GM23338 (cell line): Measurements from ENCODE around the gene HYAL4. TPM values are rescaled to one million over a fixed set of nuclear protein-coding genes. Genes with fewer than 3 reads are reported as not detected.

Source experiments
- ATAC-seq: fragments of 200-7000 bp; cut with Tn5 transposase; 3 replicates; pipeline ENCODE4 v1.9.1; 2020
- DNase-seq: peaks from one replicate; pipeline ENCODE4 v3.0.0-alpha.2; 2015; ENCODE audit warnings: low spot score
- H2AFZ ChIP-seq: fragments of 200-600 bp; sonication (generic); 2 replicates; pipeline ENCODE4 v1.8.0; 2016; ENCODE audit warnings: antibody characterized with exemption, mild to moderate bottlenecking, moderate library complexity
- H3F3A ChIP-seq: fragments of 200-600 bp; sonication (generic); replicated peaks from 2 replicates; pipeline ENCODE4 v1.8.0; 2017; ENCODE audit warnings: antibody characterized with exemption, mixed run types, low read depth
- H3K27ac ChIP-seq: fragments of 200-600 bp; sonication (generic); 2 replicates; pipeline ENCODE4 v1.6.1; 2016; ENCODE audit warnings: low read depth
- H3K27me3 ChIP-seq: fragments of 200-600 bp; sonication (generic); 2 replicates; pipeline ENCODE4 v1.8.0; 2016; ENCODE audit warnings: mild to moderate bottlenecking, mixed run types, moderate library complexity; ENCODE audit not compliant: insufficient read depth
- H3K36me3 ChIP-seq: fragments of 200-600 bp; sonication (generic); 2 replicates; pipeline ENCODE4 v1.8.0; 2016; ENCODE audit warnings: mild to moderate bottlenecking; ENCODE audit not compliant: insufficient read depth
- H3K4me1 ChIP-seq: fragments of 200-600 bp; sonication (generic); 2 replicates; pipeline ENCODE4 v1.8.0; 2016; ENCODE audit warnings: mild to moderate bottlenecking, moderate library complexity; ENCODE audit not compliant: insufficient read depth
- H3K4me2 ChIP-seq: fragments of 200-600 bp; sonication (generic); 2 replicates; pipeline ENCODE4 v1.7.1; 2017; ENCODE audit warnings: mixed run types
- H3K4me3 ChIP-seq: fragments of 200-600 bp; sonication (generic); 2 replicates; pipeline ENCODE4 v1.6.1; 2016; ENCODE audit warnings: mixed run types
- H3K79me2 ChIP-seq: fragments of 200-600 bp; sonication (generic); replicated peaks from 2 replicates; pipeline ENCODE4 v1.8.0; 2017; ENCODE audit warnings: mild to moderate bottlenecking; ENCODE audit not compliant: insufficient read depth
- H3K9me2 ChIP-seq: fragments of 200-600 bp; sonication (generic); 2 replicates; pipeline ENCODE4 v1.8.0; 2017; ENCODE audit not compliant: insufficient read depth
- H4K20me1 ChIP-seq: fragments of 200-600 bp; sonication (generic); replicated peaks from 2 replicates; pipeline ENCODE4 v1.8.0; 2017; ENCODE audit warnings: mild to moderate bottlenecking; ENCODE audit not compliant: insufficient read depth
- H3K27ac Mint-ChIP-seq: 2 replicates; pipeline ENCODE4 v1.8.0; 2020; ENCODE audit warnings: inconsistent platforms, mild to moderate bottlenecking, moderate library complexity, mixed read lengths
- H3K27me3 Mint-ChIP-seq: 3 replicates; pipeline ENCODE4 v1.8.0; 2022; ENCODE audit warnings: low read depth, mild to moderate bottlenecking, moderate library complexity, mixed read lengths, inconsistent platforms; ENCODE audit not compliant: insufficient read depth, poor library complexity
- H3K36me3 Mint-ChIP-seq: 3 replicates; pipeline ENCODE4 v1.8.0; 2021; ENCODE audit warnings: low read depth, mild to moderate bottlenecking, inconsistent platforms, moderate library complexity, mixed read lengths
- H3K4me1 Mint-ChIP-seq: 3 replicates; pipeline ENCODE4 v1.8.0; 2020; ENCODE audit warnings: mild to moderate bottlenecking, inconsistent platforms, mixed read lengths
- H3K4me3 Mint-ChIP-seq: 3 replicates; pipeline ENCODE4 v1.8.0; 2021; ENCODE audit warnings: moderate library complexity, mild to moderate bottlenecking, inconsistent platforms, mixed read lengths
- H3K9me3 Mint-ChIP-seq: 3 replicates; pipeline ENCODE4 v1.8.0; 2020; ENCODE audit warnings: moderate library complexity, mild to moderate bottlenecking, inconsistent platforms, mixed read lengths
- CREB1 ChIP-seq: fragments of 250-450 bp; sonication (Bioruptor Pico); IDR thresholded peaks from 2 replicates; pipeline ENCODE4 v1.5.0; 2020; ENCODE audit warnings: low read depth, mild to moderate bottlenecking, moderate library complexity
- ETS1 ChIP-seq: IDR thresholded peaks from 2 replicates; pipeline ENCODE4 v1.6.1; 2016; ENCODE audit warnings: antibody characterized with exemption
- EZH2 ChIP-seq: fragments of 200-600 bp; sonication (generic); IDR thresholded peaks from one replicate; pipeline ENCODE4 v1.8.0; 2017; ENCODE audit warnings: antibody characterized with exemption, mild to moderate bottlenecking, low read depth; ENCODE audit not compliant: unreplicated experiment
- EZH2phosphoT487 ChIP-seq: fragments of 200-600 bp; sonication (generic); IDR thresholded peaks from one replicate; pipeline ENCODE4 v1.8.1; 2018; ENCODE audit warnings: antibody characterized with exemption; ENCODE audit not compliant: unreplicated experiment
- JUNB ChIP-seq: IDR thresholded peaks from one replicate; pipeline ENCODE4 v1.6.1; 2016; ENCODE audit warnings: antibody characterized with exemption; ENCODE audit not compliant: unreplicated experiment
- NANOG ChIP-seq: IDR thresholded peaks from 2 replicates; pipeline ENCODE4 v1.6.1; 2016; ENCODE audit warnings: antibody characterized with exemption, borderline replicate concordance
- POLR2AphosphoS5 ChIP-seq: IDR thresholded peaks from 2 replicates; pipeline ENCODE4 v1.6.1; 2016; ENCODE audit warnings: antibody characterized with exemption, low read depth
- STAT1 ChIP-seq: IDR thresholded peaks from one replicate; pipeline ENCODE4 v1.6.1; 2016; ENCODE audit warnings: antibody characterized with exemption; ENCODE audit not compliant: unreplicated experiment
- ZNF114 ChIP-seq: fragments of 250-450 bp; sonication (Bioruptor Pico); IDR thresholded peaks from 2 replicates; pipeline ENCODE4 v1.5.0; 2020; ENCODE audit warnings: mild to moderate bottlenecking, moderate library complexity
- ZNF331 ChIP-seq: fragments of 250-450 bp; sonication (Bioruptor Pico); IDR thresholded peaks from 2 replicates; pipeline ENCODE4 v1.5.0; 2020; ENCODE audit warnings: low read depth, mild to moderate bottlenecking, moderate library complexity
- ZNF462 ChIP-seq: fragments of 250-450 bp; sonication (Bioruptor Pico); IDR thresholded peaks from 2 replicates; pipeline ENCODE4 v1.5.0; 2020; ENCODE audit warnings: mild to moderate bottlenecking, moderate library complexity
- polyA plus RNA-seq: library from polyadenylated mRNA; unstranded; fragments of >200 nt; fragmentation: Nextera tagmentation; extraction: Ambion mirVana; gene quantifications from 2 replicates; pipeline ENCODE4 v1.2.1, GENCODE V29; 2016
- total RNA-seq: library from RNA; depleted of rRNA; stranded (reverse); fragments of >200 nt; shearing (Covaris generic); gene quantifications from 2 replicates; pipeline ENCODE4 v1.2.3, GENCODE V29; 2014
- TF ChIP-seq, protein P1 (sequence below), 2 experiments: fragments of 200-600 bp in 1 of 2; sonication (generic) in 1 of 2; conservative IDR thresholded peaks; 2 replicates each; pipeline versions ENCODE4 v1.5.1 to v1.6.1; 2016 to 2017; ENCODE audit warnings: antibody characterized with exemption in 2 of 2, low read depth in 2 of 2, mild to moderate bottlenecking in 2 of 2, moderate library complexity in 1 of 2
- TF ChIP-seq, protein P2 (sequence below): IDR thresholded peaks from one replicate; pipeline ENCODE4 v1.6.1; 2018; ENCODE audit warnings: antibody characterized with exemption; ENCODE audit not compliant: unreplicated experiment

The HYAL4 gene
- total and polyA plus RNA-seq, 2 experiments from 2014 or later = not detected

GRCh38 chr7:123796568-123796967 lies 48.4 kb upstream of the HYAL4 start:
- Histone ChIP-seq H3K4me1 (peaks cover 8% of the 10 kb centered on the region), H3K27ac (no peak overlapping the region), H3K36me3 (no peaks in the 10 kb centered on the region), H3K9me2 (peaks cover 3% of the 10 kb centered on the region; the same call in 1 of the 2 replicates), H3K27me3 (no peaks in the 10 kb centered on the region), H3K4me2 (no peak overlapping the region), H2AFZ (no peak overlapping the region), H3K4me3 (no peak overlapping the region), H3F3A (no peaks in the 10 kb centered on the region; the same call in 1 of the 2 replicates), H4K20me1 (no peaks in the 10 kb centered on the region), H3K79me2 (no peaks in the 10 kb centered on the region)
- Mint-ChIP-seq H3K4me3 (no peak overlapping the region), H3K27me3 (no peaks in the 10 kb centered on the region), H3K4me1 (peaks cover 19% of the 10 kb centered on the region), H3K36me3 (0 out of 3 replicates have a peak, but pooled peaks cover 5% of the 10 kb centered on the region), H3K9me3 (peaks cover 12% of the 10 kb centered on the region; the same call in 2 of the 3 replicates), H3K27ac (no peak overlapping the region; the same call in 1 of the 2 replicates)
- ATAC-seq = no peak
- no peak for DNase-seq
- TF ChIP-seq ZNF114 (CRISPR knock-in tag) (no peak), STAT1 (no peak), ETS1 (no peak), EZH2phosphoT487 (no peak), POLR2AphosphoS5 (no peak), NANOG (no peak), CREB1 (CRISPR knock-in tag) (no peak), ZNF331 (no peak), JUNB (no peak), EZH2 (no peak), ZNF462 (CRISPR knock-in tag) (no peak)
- TF ChIP-seq, protein P1, sequence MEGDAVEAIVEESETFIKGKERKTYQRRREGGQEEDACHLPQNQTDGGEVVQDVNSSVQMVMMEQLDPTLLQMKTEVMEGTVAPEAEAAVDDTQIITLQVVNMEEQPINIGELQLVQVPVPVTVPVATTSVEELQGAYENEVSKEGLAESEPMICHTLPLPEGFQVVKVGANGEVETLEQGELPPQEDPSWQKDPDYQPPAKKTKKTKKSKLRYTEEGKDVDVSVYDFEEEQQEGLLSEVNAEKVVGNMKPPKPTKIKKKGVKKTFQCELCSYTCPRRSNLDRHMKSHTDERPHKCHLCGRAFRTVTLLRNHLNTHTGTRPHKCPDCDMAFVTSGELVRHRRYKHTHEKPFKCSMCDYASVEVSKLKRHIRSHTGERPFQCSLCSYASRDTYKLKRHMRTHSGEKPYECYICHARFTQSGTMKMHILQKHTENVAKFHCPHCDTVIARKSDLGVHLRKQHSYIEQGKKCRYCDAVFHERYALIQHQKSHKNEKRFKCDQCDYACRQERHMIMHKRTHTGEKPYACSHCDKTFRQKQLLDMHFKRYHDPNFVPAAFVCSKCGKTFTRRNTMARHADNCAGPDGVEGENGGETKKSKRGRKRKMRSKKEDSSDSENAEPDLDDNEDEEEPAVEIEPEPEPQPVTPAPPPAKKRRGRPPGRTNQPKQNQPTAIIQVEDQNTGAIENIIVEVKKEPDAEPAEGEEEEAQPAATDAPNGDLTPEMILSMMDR (conservative IDR thresholded peaks at IDR 0.05; ENCODE audit: low read depth in 2 of 2) = no peak
- TF ChIP-seq, protein P2, sequence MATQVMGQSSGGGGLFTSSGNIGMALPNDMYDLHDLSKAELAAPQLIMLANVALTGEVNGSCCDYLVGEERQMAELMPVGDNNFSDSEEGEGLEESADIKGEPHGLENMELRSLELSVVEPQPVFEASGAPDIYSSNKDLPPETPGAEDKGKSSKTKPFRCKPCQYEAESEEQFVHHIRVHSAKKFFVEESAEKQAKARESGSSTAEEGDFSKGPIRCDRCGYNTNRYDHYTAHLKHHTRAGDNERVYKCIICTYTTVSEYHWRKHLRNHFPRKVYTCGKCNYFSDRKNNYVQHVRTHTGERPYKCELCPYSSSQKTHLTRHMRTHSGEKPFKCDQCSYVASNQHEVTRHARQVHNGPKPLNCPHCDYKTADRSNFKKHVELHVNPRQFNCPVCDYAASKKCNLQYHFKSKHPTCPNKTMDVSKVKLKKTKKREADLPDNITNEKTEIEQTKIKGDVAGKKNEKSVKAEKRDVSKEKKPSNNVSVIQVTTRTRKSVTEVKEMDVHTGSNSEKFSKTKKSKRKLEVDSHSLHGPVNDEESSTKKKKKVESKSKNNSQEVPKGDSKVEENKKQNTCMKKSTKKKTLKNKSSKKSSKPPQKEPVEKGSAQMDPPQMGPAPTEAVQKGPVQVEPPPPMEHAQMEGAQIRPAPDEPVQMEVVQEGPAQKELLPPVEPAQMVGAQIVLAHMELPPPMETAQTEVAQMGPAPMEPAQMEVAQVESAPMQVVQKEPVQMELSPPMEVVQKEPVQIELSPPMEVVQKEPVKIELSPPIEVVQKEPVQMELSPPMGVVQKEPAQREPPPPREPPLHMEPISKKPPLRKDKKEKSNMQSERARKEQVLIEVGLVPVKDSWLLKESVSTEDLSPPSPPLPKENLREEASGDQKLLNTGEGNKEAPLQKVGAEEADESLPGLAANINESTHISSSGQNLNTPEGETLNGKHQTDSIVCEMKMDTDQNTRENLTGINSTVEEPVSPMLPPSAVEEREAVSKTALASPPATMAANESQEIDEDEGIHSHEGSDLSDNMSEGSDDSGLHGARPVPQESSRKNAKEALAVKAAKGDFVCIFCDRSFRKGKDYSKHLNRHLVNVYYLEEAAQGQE = no peak
